Stimulated activated naive CD8-positive, alpha-beta T cell treated with anti-CD3 and anti-CD28 coated beads, Interleukin-15, Interleukin-2, amounts not matched to agents 100 U/mL and 50 U/mL, for 24 hours (primary cell): ENCODE data around the gene BAIAP2.

Experiments used
- ATAC-seq: fragments of 150-1000 bp; cut with Tn5 transposase; one replicate; pipeline ENCODE4 v1.10.0; 2021
- DNase-seq: peaks from one replicate; pipeline ENCODE4 v3.0.0; 2021

The BAIAP2 gene

GRCh38 chr17:81090361-81091136 lies 55.6 kb downstream of the BAIAP2 start:
- DNase-seq = peak; percentile 42
- no peak for ATAC-seq

GRCh38 chr17:81091154-81091553 lies 56.2 kb downstream of the BAIAP2 start:
- ATAC-seq (no peak), DNase-seq (no peak)

- DNase-seq = no peak
- ATAC-seq = no peak
Observed at GRCh38 chr17:81091774-81092517, 57.0 kb downstream of the BAIAP2 start.

GRCh38 chr17:81092518-81093095 lies 57.7 kb downstream of the BAIAP2 start:
- ATAC-seq (no peak), DNase-seq (no peak)

GRCh38 chr17:81093619-81094508 lies 58.9 kb downstream of the BAIAP2 start:
- DNase-seq (no peak), ATAC-seq (no peak)

- DNase-seq (peak; percentile 89), ATAC-seq (peak; percentile 88)
Observed at GRCh38 chr17:81094509-81095382, 59.8 kb downstream of the BAIAP2 start.

GRCh38 chr17:81095383-81095762 lies 60.4 kb downstream of the BAIAP2 start:
- ATAC-seq (peak; percentile 41), DNase-seq (peak; percentile 18)

GRCh38 chr17:81096741-81097133 lies 61.8 kb downstream of the BAIAP2 start:
- DNase-seq = no peak

GRCh38 chr17:81097134-81097942 lies 62.4 kb downstream of the BAIAP2 start:
- no peak for ATAC-seq

More at GRCh38 chr17:81096741-81097133, 61.8 kb downstream of the BAIAP2 start:
- no peak for ATAC-seq

GRCh38 chr17:81097943-81098308 lies 63.0 kb downstream of the BAIAP2 start:
- ATAC-seq (peak; percentile 16), DNase-seq (peak; percentile 37)

More at GRCh38 chr17:81097134-81097942, 62.4 kb downstream of the BAIAP2 start:
- peak; percentile 71 for DNase-seq

- DNase-seq (no peak), ATAC-seq (no peak)
Observed at GRCh38 chr17:81099888-81100287, 64.9 kb downstream of the BAIAP2 start.

- ATAC-seq (no peak), DNase-seq (no peak)
Observed at GRCh38 chr17:81100668-81101067, 65.7 kb downstream of the BAIAP2 start.

- DNase-seq = peak; percentile 94
Observed at GRCh38 chr17:81101614-81102306, 66.8 kb downstream of the BAIAP2 start.

GRCh38 chr17:81102352-81102751 lies 67.4 kb downstream of the BAIAP2 start:
- no peak for DNase-seq
- ATAC-seq = no peak

More at GRCh38 chr17:81101614-81102306, 66.8 kb downstream of the BAIAP2 start:
- peak; percentile 95 for ATAC-seq

GRCh38 chr17:81102869-81103268 lies 67.9 kb downstream of the BAIAP2 start:
- no peak for DNase-seq
- ATAC-seq = no peak

- DNase-seq (no peak), ATAC-seq (no peak)
Observed at GRCh38 chr17:81103379-81103778, 68.4 kb downstream of the BAIAP2 start.

- ATAC-seq = no peak
- DNase-seq = no peak
Observed at GRCh38 chr17:81106716-81107115, 71.8 kb downstream of the BAIAP2 start.

- ATAC-seq = no peak
Observed at GRCh38 chr17:81108220-81108619, 73.3 kb downstream of the BAIAP2 start.

GRCh38 chr17:81109957-81110356 lies 75.0 kb downstream of the BAIAP2 start:
- DNase-seq = no peak
- no peak for ATAC-seq

More at GRCh38 chr17:81108220-81108619, 73.3 kb downstream of the BAIAP2 start:
- DNase-seq = no peak
